IMR-90 (cell line): Measurements from ENCODE around the gene PXYLP1. TPM values are rescaled to one million over a fixed set of nuclear protein-coding genes. Genes with fewer than 3 reads are reported as not detected.

ENCODE experiments used
- ATAC-seq: fragments of 200-7000 bp; cut with Tn5 transposase; 2 replicates; pipeline ENCODE4 v1.9.1; 2020; ENCODE audit warnings: low read depth, mild to moderate bottlenecking, moderate library complexity
- BruUV-seq: library from RNA; stranded (reverse); fragments of 400-500 nt; replicated peaks from 2 replicates; lab custom pipeline; 2021; lab: Mats Ljungman, UMichigan
- CTCF ChIA-PET: fragments of 300-600 bp; formaldehyde crosslinking; extraction: SDS; loops from one replicate; lab custom pipeline; 2021; ENCODE audit warnings: antibody characterized with exemption; lab: Yijun Ruan, JAX
- POLR2A ChIA-PET: fragments of 300-600 bp; sonication (Branson Sonifier 250); formaldehyde crosslinking; loops from one replicate; lab custom pipeline; 2022; ENCODE audit warnings: antibody characterized with exemption; ENCODE audit not compliant: unreplicated experiment; lab: Charles Lee
- DNase-seq: peaks from one replicate; pipeline ENCODE4 v3.0.0; 2013
- H2AFZ ChIP-seq: replicated peaks from 2 replicates; pipeline ENCODE3; 2013; ENCODE audit warnings: low read length, mild to moderate bottlenecking; ENCODE audit not compliant: poor library complexity
- H2AK5ac ChIP-seq: 2 replicates; pipeline ENCODE4 v1.6.1; 2013; ENCODE audit warnings: low read depth, low read length, inconsistent platforms
- H2AK9ac ChIP-seq: replicated peaks from 2 replicates; pipeline ENCODE3; 2013; ENCODE audit warnings: mild to moderate bottlenecking, low read depth, low read length, moderate library complexity; ENCODE audit not compliant: poor library complexity
- H2BK120ac ChIP-seq: 2 replicates; pipeline ENCODE4 v1.6.1; 2013; ENCODE audit warnings: low read depth, low read length, inconsistent platforms
- H2BK15ac ChIP-seq: 3 replicates; pipeline ENCODE4 v1.6.1; 2013; ENCODE audit warnings: low read depth, low read length, inconsistent platforms
- H2BK20ac ChIP-seq: 2 replicates; pipeline ENCODE4 v1.6.1; 2013; ENCODE audit warnings: low read depth, mild to moderate bottlenecking, inconsistent platforms, low read length, moderate library complexity
- H2BK5ac ChIP-seq: 2 replicates; pipeline ENCODE4 v1.6.1; 2013; ENCODE audit warnings: mild to moderate bottlenecking, low read depth, low read length, inconsistent platforms; ENCODE audit not compliant: poor library complexity, severe bottlenecking
- H3K14ac ChIP-seq: replicated peaks from 2 replicates; pipeline ENCODE4 v1.6.1; 2013; ENCODE audit warnings: low read depth, low read length, inconsistent platforms
- H3K18ac ChIP-seq: 2 replicates; pipeline ENCODE4 v1.6.1; 2013; ENCODE audit warnings: low read depth, low read length, control low read depth
- H3K23ac ChIP-seq: 2 replicates; pipeline ENCODE4 v1.6.1; 2013; ENCODE audit warnings: low read depth, low read length, inconsistent platforms
- H3K27ac ChIP-seq: 2 replicates; pipeline ENCODE4 v1.5.1; 2013; ENCODE audit warnings: mild to moderate bottlenecking, control low read depth, low read length; ENCODE audit not compliant: insufficient read depth
- H3K27me3 ChIP-seq: 2 replicates; pipeline ENCODE4 v1.6.1; 2013; ENCODE audit warnings: low read length; ENCODE audit not compliant: control insufficient read depth, insufficient read depth
- H3K36me3 ChIP-seq: 2 replicates; pipeline ENCODE4 v1.6.1; 2013; ENCODE audit warnings: low read length, mixed read lengths; ENCODE audit not compliant: control insufficient read depth, insufficient read depth
- H3K4ac ChIP-seq: 2 replicates; pipeline ENCODE4 v1.6.1; 2013; ENCODE audit warnings: low read depth, low read length, inconsistent platforms
- H3K4me1 ChIP-seq: 2 replicates; pipeline ENCODE4 v1.6.1; 2013; ENCODE audit warnings: low read length, mixed read lengths; ENCODE audit not compliant: control insufficient read depth, insufficient read depth
- H3K4me2 ChIP-seq: 2 replicates; pipeline ENCODE4 v1.6.1; 2013; ENCODE audit warnings: low read depth, mild to moderate bottlenecking, control low read depth, low read length, moderate library complexity
- H3K4me3 ChIP-seq: 2 replicates; pipeline ENCODE4 v1.5.1; 2013; ENCODE audit warnings: low read depth, mild to moderate bottlenecking, control low read depth, low read length, moderate library complexity; ENCODE audit not compliant: insufficient read depth
- H3K56ac ChIP-seq: 2 replicates; pipeline ENCODE4 v1.6.1; 2013; ENCODE audit warnings: low read length, inconsistent platforms; ENCODE audit not compliant: insufficient read depth; ENCODE audit errors: extremely low read depth
- H3K79me1 ChIP-seq, 2 experiments: 2 replicates each; pipeline ENCODE4 v1.6.1; 2013; ENCODE audit warnings: low read length in 2 of 2, inconsistent platforms in 1 of 2, low read depth in 1 of 2
- H3K9ac ChIP-seq: 2 replicates; pipeline ENCODE4 v1.6.1; 2013; ENCODE audit warnings: low read depth, low read length, control low read depth
- H3K9me1 ChIP-seq: 2 replicates; pipeline ENCODE4 v1.6.1; 2013; ENCODE audit warnings: low read length, inconsistent platforms; ENCODE audit not compliant: insufficient read depth
- H3K9me3 ChIP-seq: 2 replicates; pipeline ENCODE4 v1.6.1; 2013; ENCODE audit warnings: low read length; ENCODE audit not compliant: control insufficient read depth, insufficient read depth
- H4K20me1 ChIP-seq: 2 replicates; pipeline ENCODE4 v1.6.1; 2013; ENCODE audit warnings: low read length, inconsistent platforms; ENCODE audit not compliant: insufficient read depth
- H4K5ac ChIP-seq: 2 replicates; pipeline ENCODE4 v1.6.1; 2013; ENCODE audit warnings: mild to moderate bottlenecking, low read depth, low read length, control low read depth
- H4K8ac ChIP-seq, 2 experiments: 2 replicates each; pipeline ENCODE4 v1.6.1; 2013; ENCODE audit warnings: low read depth in 2 of 2, low read length in 2 of 2, control low read depth in 1 of 2, inconsistent platforms in 1 of 2
- H4K91ac ChIP-seq: 2 replicates; pipeline ENCODE4 v1.6.1; 2013; ENCODE audit warnings: low read depth, low read length, inconsistent platforms; ENCODE audit not compliant: insufficient read depth
- BHLHE40 ChIP-seq: fragments of 150-350 bp; IDR thresholded peaks from 2 replicates; pipeline ENCODE4 v1.6.1; 2016; ENCODE audit warnings: mild to moderate bottlenecking, low read depth, low read length
- CEBPB ChIP-seq: IDR thresholded peaks from 2 replicates; pipeline ENCODE4 v1.6.1; 2012; ENCODE audit warnings: low read depth, low read length, improper control_type of control experiment
- FOS ChIP-seq: fragments of 150-350 bp; IDR thresholded peaks from 2 replicates; pipeline ENCODE4 v1.6.1; 2016; ENCODE audit warnings: low read depth, low read length
- MAZ ChIP-seq: IDR thresholded peaks from 2 replicates; pipeline ENCODE4 v1.6.1; 2012; ENCODE audit warnings: low read depth, mild to moderate bottlenecking, low read length, improper control_type of control experiment, moderate library complexity, borderline replicate concordance
- MXI1 ChIP-seq: IDR thresholded peaks from 2 replicates; pipeline ENCODE4 v1.6.1; 2012; ENCODE audit warnings: low read depth, mild to moderate bottlenecking, low read length, moderate library complexity, borderline replicate concordance
- NFE2L2 ChIP-seq: fragments of 150-350 bp; IDR thresholded peaks from 2 replicates; pipeline ENCODE4 v1.6.1; 2016; ENCODE audit warnings: low read depth, mild to moderate bottlenecking, low read length
- POLR2A ChIP-seq: IDR thresholded peaks from 2 replicates; pipeline ENCODE4 v1.6.1; 2012; ENCODE audit warnings: mild to moderate bottlenecking, low read depth, low read length
- RAD21 ChIP-seq: IDR thresholded peaks from 2 replicates; pipeline ENCODE4 v1.6.1; 2012; ENCODE audit warnings: low read length, improper control_type of control experiment
- RCOR1 ChIP-seq: IDR thresholded peaks from 2 replicates; pipeline ENCODE4 v1.6.1; 2012; ENCODE audit warnings: mild to moderate bottlenecking, low read length, improper control_type of control experiment; ENCODE audit not compliant: insufficient replicate concordance
- RFX5 ChIP-seq: IDR thresholded peaks from 2 replicates; pipeline ENCODE4 v1.8.0; 2012; ENCODE audit warnings: low read depth, mild to moderate bottlenecking, low read length, moderate library complexity
- SMC3 ChIP-seq: fragments of 150-350 bp; IDR thresholded peaks from 2 replicates; pipeline ENCODE4 v1.6.1; 2016; ENCODE audit warnings: low read depth, mild to moderate bottlenecking, antibody characterized with exemption, low read length, moderate library complexity
- WGBS, 2 experiments: methylation state at CpG; one replicate each; pipeline versions ENCODE4 v1.1.5 to v1.1.7; 2013; ENCODE audit warnings: missing lambda C conversion rate in 2 of 2; ENCODE audit not compliant: insufficient read length in 1 of 2; ENCODE audit errors: extremely low coverage in 2 of 2; 5-methylcytosine and 5-hydroxymethylcytosine counted together
- dilution Hi-C: fragments of 300-500 bp; cut with HindIII; formaldehyde crosslinking; loops from one replicate; pipeline ENCODE4 v1.14.3; 2018; ENCODE audit warnings: low sequenced_read_pairs; ENCODE audit not compliant: unreplicated experiment
- in situ Hi-C: fragments of 300-500 bp; cut with MboI; formaldehyde crosslinking; loops from 3 replicates; pipeline ENCODE4 v1.14.3; 2019; ENCODE audit warnings: low sequenced_read_pairs, inconsistent platforms, mixed read lengths
- intact Hi-C: fragments of 100-400 bp; cut with micrococcal nuclease; formaldehyde crosslinking; loops from 2 replicates; pipeline ENCODE4 v1.10.0; 2022
- polyA plus RNA-seq, 3 experiments: library from polyadenylated mRNA; depleted of rRNA; stranded (reverse); fragments of >200 nt; gene quantifications; 2 replicates each; pipeline ENCODE4 v1.2.3, GENCODE V29; 2012; ENCODE audit warnings: low replicate concordance in 1 of 3
- total RNA-seq: library from RNA; depleted of rRNA; stranded (reverse); fragments of >200 nt; gene quantifications from 2 replicates; pipeline ENCODE4 v1.2.3, GENCODE V29; 2012

PXYLP1 gene
- total and polyA plus RNA-seq, 2 of the 4 experiments (the other 2 are of a cell fraction) = 11.7 to 15.6 TPM

GRCh38 chr3:141337523-141337854, 105.9 kb downstream of the PXYLP1 start (continued):
- TF ChIP-seq RCOR1 (no peak), MAZ (no peak), RFX5 (no peak), POLR2A (no peak), SMC3 (no peak), NFE2L2 (no peak)

DNA sequence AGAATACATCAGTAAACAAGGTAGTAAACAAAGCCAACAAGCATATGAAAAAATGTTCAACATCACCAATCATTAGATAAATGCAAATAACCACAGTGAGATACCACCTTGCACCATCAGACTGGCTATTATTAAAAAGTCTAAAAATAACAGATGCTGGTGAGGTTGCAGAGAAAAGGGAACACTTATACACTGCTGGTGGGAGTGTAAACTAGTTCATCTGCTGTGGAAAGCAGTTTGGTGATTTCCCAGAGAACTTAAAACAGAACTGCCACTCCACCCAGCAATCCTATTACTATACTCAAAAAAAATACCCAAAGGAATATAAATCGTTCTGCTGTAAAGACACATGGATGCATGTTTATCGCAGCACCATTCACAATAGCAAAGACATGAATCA, 106.4 kb downstream of the PXYLP1 start:
- Histone ChIP-seq H3K27ac (no peak overlapping the region), H3K4me1 (peaks cover 24% of the 10 kb centered on the region), H2BK20ac (peak overlapping the region; percentile 12; the same call in 1 of the 2 replicates), H2BK15ac (no peak overlapping the region), H3K27me3 (no peaks in the 10 kb centered on the region), H4K5ac (no peak overlapping the region), H4K8ac (no peak overlapping the region), H2AFZ (no peak overlapping the region), H3K14ac (no peak overlapping the region), H2AK9ac (no peak overlapping the region), H3K36me3 (no peaks in the 10 kb centered on the region), H3K79me1 (peaks cover 0 to 18% of the 10 kb centered on the region in 2 experiments; a peak in 3 of 4 replicates), H3K56ac (no peak overlapping the region), H3K9ac (no peak overlapping the region), H4K20me1 (no peaks in the 10 kb centered on the region), H4K91ac (no peak overlapping the region), H3K23ac (no peak overlapping the region), H3K9me3 (no peaks in the 10 kb centered on the region; the same call in 1 of the 2 replicates), H3K4me2 (no peak overlapping the region), H3K18ac (no peak overlapping the region), H2AK5ac (peak overlapping the region; percentile 33; the same call in 1 of the 2 replicates), H2BK120ac (peak overlapping the region; percentile 27; the same call in 1 of the 2 replicates), H3K4ac (no peak overlapping the region), H3K9me1 (peaks cover 25% of the 10 kb centered on the region), H3K4me3 (no peak overlapping the region), H2BK5ac (peak overlapping the region; percentile 73)
- no CpG with 5 or more reads among the region's 2 CpGs for WGBS, 2 experiments
- in situ Hi-C loops (loop anchor here (25.0 kb wide), 1 partner anchor 549 kb away; the partner anchor contains the start of gene ATP1B3), intact Hi-C loops (no loop called here), dilution Hi-C loops (no loop called here)
- no TSS peak for BruUV-seq
- ChIA-PET CTCF (interaction anchor here (1.2 kb wide), 1 partner anchor 23 kb away, joined by 3 read pairs; no protein-coding TSS in a partner anchor), POLR2A (no interaction called here)
- ATAC-seq = no peak
- no peak for DNase-seq
- TF ChIP-seq FOS = no peak
- no peak for TF ChIP-seq MXI1
- no peak for TF ChIP-seq BHLHE40
- TF ChIP-seq RCOR1 = no peak
- TF ChIP-seq CEBPB = no peak
- TF ChIP-seq POLR2A = no peak
- no peak for TF ChIP-seq RAD21
- no peak for TF ChIP-seq RFX5
- TF ChIP-seq NFE2L2 = no peak
- no peak for TF ChIP-seq SMC3
